Ecto neural progenitor cell (in vitro differentiated cells): Measurements from ENCODE around the gene MIPOL1.
"Not testable (repeated sequence)": the region's sequence is repeated elsewhere in the genome, so short reads cannot be mapped to it uniquely, and the experiment has no call there.

ENCODE experiments used
- DNase-seq: peaks from one replicate; pipeline ENCODE4 v3.0.0-alpha.2; 2018; ENCODE audit warnings: low spot score

Gene MIPOL1

GRCh38 chr14:37187294-37187693 is 10.4 kb upstream of the MIPOL1 start:
- DNase-seq = no peak

DNA sequence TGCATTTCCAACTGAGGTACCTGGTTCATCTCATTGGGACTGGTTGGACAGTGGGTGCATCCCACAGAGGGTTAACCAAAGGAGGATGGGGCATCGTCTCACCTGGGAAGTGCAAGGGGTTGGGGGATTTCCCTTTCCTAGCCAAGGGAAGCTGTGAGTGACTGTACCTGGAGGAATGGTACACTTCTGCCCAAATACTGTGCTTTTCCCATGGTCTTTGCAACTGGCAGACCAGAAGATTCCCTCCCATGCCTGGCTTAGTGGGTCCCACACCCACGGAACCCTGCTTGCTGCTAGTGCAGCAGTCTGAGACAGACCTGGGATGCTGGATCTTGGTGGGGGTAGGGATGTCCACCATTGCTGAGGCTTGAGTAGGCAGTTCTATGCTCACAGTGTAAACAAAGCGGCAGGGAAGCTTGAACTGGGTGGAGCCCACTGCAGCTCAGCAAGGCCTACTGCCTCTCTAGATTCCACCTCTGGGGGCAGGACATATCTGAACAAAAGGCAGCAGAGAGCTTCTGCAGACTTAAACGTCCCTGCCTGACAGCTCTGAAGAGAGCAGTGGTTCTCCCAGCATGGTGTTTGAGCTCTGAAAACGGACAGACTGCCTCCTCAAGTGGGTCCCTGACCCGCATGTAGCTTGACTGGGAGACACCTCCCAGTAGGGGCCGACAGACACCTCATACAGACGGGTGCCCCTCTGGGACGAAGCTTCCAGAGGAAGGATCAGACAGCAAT is 9.7 kb upstream of the MIPOL1 start:
- DNase-seq = not testable (repeated sequence)

DNA sequence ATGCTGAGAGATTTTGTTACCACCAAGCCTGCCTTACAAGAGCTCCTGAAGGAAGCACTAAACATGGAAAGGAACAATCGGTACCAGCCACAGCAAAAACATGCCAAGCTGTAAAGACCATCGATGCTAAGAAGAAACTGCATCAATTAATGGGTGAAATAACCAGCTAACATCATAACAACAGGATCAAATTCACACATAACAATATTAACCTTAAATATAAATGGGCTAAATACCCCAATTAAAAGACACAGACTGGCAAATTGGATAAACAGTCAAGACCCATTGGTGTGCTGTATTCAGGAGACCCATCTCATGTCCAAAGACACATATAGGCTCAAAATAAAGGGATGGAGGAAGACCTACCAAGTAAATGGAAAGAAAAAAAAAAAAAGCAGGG is 8.0 kb upstream of the MIPOL1 start:
- DNase-seq = not testable (repeated sequence)

GRCh38 chr14:37194698-37195097 is 3.0 kb upstream of the MIPOL1 start:
- DNase-seq = no peak

DNA sequence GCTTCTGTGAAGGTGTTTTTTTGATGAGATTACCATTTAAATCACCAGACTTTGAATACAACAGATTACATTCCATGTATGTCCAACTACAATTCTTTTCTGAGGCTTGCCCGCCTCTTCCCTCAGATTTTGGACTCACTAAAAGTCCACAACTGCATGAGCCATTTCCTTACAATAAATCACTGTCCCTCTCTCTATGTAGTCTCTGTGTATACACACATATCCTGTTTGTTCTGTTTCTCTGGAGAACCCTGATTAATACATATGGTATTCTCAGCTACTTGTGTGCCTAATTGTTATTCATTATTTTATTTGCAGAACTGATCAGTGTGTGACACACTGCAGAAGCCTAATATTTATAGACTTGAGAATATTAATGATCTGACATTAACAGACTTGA is 2.4 kb upstream of the MIPOL1 start:
- DNase-seq = no peak

DNA sequence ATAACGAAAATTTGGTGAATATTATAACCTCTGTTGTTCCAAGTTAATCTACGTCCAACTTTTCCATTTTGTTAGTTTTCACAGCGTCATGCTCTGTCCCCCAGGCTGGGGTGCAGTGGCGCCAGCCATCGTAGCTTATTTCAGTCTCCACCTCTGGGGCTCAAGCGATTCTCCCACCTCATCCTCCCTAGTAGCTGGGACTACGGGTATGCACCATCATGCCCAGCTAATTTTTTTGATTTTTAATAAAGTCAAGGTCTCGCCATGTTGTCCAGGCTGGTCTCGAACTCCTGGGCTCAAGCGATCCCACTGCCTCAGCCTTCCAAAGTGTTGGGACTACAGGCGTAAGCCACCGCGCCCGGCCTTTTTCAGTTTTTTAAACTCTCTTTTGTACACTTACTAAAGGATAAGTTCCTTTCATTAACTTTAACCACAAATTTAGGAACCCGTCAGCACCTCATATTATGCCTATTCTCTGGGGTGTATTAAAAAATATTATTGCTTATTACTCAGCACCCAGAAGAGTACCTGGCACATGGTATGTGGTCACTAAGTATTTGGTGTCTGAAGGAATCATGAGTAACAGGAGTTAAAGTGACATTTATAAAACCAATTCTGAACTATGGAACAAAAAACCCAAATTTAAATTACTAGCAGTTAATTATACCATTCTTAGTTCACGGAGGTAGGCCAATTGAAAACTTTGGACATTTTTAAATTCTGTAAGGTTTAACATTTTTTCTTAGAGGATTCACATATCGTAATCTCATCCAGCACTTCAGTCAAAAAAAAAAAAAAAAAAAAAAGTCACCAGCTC is 925 bp upstream of the MIPOL1 start:
- DNase-seq = no peak

- DNase-seq = no peak
These were observed 499 bp downstream of the MIPOL1 start for GRCh38 chr14:37198273-37198598.

DNA sequence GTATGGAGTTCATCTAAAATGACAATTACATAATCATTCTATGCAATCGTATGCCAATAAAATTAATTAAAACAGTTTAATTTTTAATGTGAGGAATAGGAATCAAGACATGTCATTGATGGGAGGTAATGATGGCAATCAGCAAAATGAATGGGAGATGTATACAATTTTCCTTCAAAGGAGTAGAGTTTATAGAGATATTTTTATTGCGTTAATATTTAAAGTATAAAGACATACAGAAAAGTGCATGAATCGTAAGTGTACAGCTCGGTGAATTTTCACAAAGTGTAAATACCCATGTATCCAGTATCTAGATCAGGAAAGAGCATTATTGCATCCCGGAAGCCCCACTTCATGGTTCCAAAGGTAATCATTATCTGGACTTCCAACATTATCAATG is 1.2 kb downstream of the MIPOL1 start:
- DNase-seq = no peak

DNA sequence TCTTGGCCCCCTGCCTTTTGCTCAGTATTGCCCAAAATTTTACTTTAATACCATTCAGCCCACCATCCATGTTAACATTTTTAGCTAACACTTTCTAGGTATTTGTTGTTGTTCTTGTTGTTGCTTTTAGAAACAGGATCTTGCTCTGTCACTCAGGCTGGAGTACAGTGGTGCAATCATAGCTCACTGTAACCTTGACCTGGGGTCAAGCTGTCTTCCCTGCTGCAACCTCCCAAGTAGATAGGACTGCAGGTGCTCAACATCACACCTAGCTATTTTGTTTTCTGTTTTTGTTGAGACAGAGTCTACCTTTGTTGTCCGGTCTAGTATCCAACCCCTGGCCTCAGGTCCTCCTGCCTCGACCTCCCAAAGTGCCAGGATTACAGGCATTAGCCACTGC is 4.0 kb downstream of the MIPOL1 start:
- DNase-seq = no peak

DNA sequence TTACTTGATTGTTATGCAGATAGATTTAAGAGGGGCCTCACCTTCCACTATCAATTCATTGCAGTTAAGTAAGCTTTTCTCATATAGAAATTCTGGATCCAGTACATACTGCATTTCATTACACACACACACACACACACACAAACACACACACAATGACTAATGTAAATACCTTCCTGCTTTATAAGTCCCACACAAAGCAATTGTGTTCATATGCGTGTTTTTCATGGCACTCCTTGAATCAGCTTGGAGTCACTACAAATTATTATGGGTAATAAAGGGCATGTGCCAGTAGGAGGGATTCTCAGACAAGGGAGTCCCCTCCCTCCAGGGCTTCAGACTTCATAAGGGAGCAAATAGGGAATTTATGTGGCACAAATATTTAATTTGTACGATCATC is 4.5 kb downstream of the MIPOL1 start:
- no peak for DNase-seq

DNA sequence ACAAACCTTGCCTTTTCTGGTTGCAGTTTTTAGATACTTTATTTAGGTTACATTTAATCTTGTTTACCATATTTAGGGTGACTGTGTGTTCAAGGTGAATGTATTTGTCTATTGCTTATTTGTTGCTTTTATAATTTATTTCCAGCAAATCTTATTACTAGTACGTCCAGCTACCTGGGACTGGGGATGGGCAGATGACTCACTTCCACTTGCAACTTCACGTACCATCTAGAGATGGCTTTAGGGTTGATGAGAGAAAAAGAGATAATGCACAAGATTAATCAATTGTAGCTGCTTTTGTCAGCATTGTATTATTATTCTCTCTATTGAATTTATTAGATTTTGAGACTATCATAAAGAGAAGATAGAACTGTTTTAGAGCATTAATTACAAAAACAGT is 5.1 kb downstream of the MIPOL1 start:
- DNase-seq = no peak

DNA sequence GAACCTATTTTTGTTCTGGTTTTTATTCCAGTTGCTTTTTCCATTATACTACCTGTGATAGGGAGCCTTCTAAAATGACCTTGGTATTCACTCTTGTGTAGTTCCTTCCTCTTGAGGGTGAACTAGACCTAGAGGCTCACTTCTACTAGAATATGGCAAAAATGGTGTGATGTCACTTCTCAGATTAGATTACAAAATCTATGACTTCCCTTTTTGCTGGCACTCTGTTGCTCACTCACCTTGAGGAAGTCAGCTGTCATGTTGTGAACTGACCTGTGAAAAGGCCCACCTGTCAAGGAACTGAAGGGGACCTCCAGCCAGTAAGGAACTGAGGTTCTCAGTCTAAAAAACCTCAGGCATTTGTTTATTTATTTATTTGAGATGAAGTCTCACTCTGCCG is 5.7 kb downstream of the MIPOL1 start:
- no peak for DNase-seq

- not testable (repeated sequence) for DNase-seq
These were observed 8.2 kb downstream of the MIPOL1 start for GRCh38 chr14:37205623-37206605.

- not testable (repeated sequence) for DNase-seq
These were observed 11.9 kb downstream of the MIPOL1 start for GRCh38 chr14:37209617-37210016.

- no peak for DNase-seq
These were observed 12.7 kb downstream of the MIPOL1 start for GRCh38 chr14:37210448-37210847.

- no peak for DNase-seq
These were observed 15.3 kb downstream of the MIPOL1 start for GRCh38 chr14:37213016-37213415.

DNA sequence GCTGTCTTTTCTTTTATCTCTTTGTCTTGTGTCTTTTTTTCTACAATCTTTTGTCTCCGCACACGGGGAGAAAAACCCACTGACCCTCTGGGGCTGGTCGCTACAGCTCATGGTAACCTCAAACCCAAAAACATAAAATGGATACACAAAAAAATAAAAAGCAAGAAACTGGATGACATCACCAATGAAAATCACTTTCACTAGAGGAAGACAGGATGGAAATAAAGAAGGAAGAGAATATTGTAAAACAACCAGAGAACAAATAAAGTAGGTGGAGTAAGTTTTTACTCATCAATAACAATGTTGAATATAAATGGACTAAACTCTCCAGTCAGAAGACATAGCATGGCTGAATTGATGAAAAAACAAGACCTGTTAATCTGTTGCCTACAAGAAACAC is 17.6 kb downstream of the MIPOL1 start:
- no peak for DNase-seq

DNA sequence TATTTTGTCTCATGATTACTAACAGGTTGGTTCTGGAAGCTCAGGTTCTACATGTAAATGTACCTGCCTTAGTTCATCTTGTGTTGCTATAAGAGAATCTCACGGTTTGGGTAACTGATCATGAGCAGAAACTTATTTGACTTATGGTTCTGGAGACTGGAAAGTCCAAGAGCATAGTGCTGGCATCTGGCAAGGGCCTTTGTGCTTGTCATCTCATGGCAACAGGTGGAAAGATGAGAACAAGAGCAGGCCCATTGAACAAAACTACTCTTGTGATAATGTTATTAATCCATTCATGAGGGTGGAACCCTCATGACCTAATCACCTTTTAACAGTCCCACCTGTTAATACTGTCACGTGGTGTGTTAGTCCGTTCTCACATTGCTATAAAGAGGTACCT is 23.3 kb downstream of the MIPOL1 start:
- no peak for DNase-seq

DNA sequence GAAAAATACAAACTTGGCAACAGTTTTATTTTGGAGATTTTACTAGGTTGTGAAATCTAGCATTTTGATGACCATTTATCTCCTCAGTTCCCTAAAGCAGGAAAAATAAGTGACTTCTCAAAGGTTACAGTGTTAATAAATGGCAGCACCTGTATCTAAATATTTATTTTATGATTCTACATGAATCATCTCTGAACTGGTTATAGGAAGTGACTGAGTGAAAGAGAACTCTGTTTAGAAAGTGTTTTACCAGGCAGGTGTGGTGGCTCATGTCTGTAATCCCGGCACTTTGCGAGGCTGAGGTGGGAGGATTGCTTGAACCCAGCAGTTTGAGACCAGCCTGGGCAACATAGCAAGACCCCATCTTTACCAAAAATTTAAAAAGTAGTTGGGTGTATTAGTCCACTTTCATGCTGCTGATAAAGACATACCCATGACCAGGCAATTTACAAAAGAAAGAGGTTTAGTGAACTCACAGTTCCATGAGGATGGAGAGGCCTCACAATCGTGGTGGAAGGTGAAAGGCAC is 26.3 kb downstream of the MIPOL1 start:
- DNase-seq = no peak

GRCh38 chr14:37225668-37226067 is 27.9 kb downstream of the MIPOL1 start:
- not testable (repeated sequence) for DNase-seq

GRCh38 chr14:37230551-37231194 is 32.9 kb downstream of the MIPOL1 start:
- no peak for DNase-seq
